IPS-18c (cell line): Measurements from ENCODE around the gene AKAP5.
"Not testable (repeated sequence)": the region's sequence is repeated elsewhere in the genome, so short reads cannot be mapped to it uniquely, and the experiment has no call there.

ENCODE experiments used
- H3K4me3 ChIP-seq: 2 replicates; pipeline ENCODE4 v1.7.0; 2013; ENCODE audit warnings: low read depth, mild to moderate bottlenecking, low read length, moderate library complexity; ENCODE audit not compliant: insufficient read depth
- H3K9me3 ChIP-seq: one replicate; pipeline ENCODE4 v1.6.1; 2013; ENCODE audit warnings: mild to moderate bottlenecking, low read length, moderate library complexity; ENCODE audit not compliant: control insufficient read depth, insufficient read depth

AKAP5 gene

GRCh38 chr14:64509036-64509435 lies 43.7 kb downstream of the AKAP5 start:
- no peak overlapping the region; the same call in 1 of the 2 replicates for H3K4me3 ChIP-seq
- no peaks in the 10 kb centered on the region for H3K9me3 ChIP-seq

DNA sequence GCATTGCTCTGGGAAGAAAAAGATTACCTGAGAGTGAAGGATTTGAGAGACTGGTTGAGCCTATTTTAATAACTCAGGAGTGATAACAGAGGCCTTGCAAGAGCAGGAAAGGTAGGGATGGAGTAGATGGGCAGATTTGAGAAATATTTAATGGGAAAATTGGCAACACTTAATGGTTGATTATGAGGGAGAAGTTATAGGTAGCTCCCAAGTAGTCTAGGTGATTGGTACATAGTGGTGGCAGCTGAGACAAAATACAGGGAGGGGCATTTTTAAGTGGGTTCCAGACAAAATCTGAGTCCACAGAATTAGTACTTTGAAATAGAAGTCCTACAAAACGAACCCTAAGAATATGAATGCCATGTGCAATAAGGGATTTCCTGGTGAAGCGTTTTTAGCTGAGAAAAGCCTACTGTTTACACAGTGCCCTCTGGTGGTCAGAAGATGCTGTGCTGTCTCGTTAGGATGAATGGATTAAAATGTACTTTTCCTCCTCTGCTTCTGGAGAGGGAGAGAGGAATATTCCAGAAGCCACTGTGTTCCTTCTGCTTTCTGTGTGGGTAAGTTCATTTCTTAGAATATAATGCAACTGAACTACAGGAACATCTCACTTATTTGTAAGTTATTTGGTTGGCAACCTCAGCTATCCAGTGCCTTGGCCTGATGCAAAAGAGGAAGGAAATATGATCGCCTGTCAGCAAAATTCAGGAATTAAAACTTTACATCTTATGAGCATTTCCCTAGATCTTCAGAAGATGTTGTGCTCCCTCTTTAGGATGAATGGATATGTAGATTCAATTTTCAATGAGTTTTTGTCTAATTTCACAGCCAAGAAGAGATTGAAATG lies 45.7 kb downstream of the AKAP5 start:
- Histone ChIP-seq H3K9me3 (no peaks in the 10 kb centered on the region), H3K4me3 (no peak overlapping the region)

DNA sequence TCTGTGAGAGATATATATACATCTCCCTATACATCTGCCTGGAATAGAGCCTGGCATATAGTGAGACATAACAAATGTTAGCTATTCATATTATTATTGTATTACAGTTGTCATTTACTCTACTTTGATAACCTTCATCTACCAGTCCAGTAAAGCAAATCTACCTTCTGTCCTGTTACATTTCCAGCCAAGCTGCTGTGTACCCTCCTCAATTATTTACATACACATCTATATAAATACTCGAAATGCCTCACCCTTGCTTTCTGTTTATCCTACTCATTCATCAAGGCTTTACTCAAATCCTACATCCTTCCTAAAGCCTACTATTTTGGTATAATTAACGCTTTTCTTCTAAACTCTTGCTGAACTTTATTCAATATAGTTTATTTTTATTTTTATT lies 48.0 kb downstream of the AKAP5 start:
- Histone ChIP-seq H3K9me3 (no peaks in the 10 kb centered on the region), H3K4me3 (no peak overlapping the region)

- H3K4me3 ChIP-seq, result no peak overlapping the region
- H3K9me3 ChIP-seq, result no peaks in the 10 kb centered on the region
Observed at GRCh38 chr14:64515053-64515452, 49.8 kb downstream of the AKAP5 start.

DNA sequence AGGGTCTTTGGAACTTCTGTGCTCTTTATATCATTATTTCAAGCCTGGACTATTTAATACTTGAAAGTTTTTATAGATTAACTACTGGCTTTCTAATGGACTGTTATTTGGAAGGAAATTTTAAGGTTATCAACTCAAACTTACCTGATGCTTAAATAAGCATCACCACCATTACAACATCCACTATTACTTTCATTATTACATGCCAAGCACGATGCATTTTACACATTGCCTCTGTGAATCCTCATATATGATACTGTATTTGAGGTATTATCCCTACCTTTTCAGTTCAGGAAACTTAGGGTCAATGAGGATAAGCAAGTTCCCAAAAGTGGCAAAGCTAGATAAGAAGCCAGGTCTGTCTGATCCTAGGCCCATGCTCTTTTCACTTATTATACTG lies 51.7 kb downstream of the AKAP5 start:
- Histone ChIP-seq H3K4me3 (no peak overlapping the region), H3K9me3 (no peaks in the 10 kb centered on the region)

DNA sequence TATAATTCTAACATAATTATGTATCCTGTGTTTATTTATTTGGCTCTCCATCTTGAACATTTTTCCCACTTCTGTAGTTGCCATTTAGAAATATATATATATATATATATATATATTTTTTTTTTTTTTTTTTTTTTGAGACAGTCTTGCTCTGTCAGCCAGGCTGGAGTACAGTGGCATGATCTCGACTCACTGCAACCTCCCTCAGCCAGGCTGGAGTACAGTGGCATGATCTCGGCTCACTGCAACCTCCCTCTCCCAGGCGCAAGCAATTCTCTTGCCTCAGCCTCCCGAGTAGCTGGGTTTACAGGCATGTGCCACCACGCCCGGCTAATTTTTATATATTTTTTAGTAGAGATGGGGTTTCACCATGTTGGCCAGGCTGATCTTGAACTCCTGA lies 52.4 kb downstream of the AKAP5 start:
- not testable (repeated sequence) for H3K4me3 ChIP-seq, H3K9me3 ChIP-seq

DNA sequence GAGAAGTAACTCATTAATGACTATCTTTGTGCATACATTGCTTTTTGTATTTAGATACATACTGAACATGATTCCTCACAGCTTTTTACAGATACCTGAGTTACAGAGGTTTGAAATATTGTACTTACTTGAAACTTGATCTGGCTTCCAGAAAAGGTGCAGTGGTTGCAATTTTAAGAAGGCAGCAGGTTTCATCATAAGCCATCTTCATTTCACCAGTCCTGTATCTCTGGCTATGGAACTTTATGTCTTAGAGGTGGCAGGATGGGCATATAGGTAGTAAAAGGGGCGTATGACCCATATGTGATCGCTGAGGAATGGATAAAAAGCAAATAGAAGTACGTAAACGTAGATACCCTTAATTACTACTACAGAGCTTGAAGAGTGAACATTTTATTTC lies 52.9 kb downstream of the AKAP5 start:
- no peak overlapping the region for H3K4me3 ChIP-seq
- H3K9me3 ChIP-seq, result no peaks in the 10 kb centered on the region

- H3K4me3 ChIP-seq, result no peak overlapping the region
Observed at GRCh38 chr14:64520699-64521098, 55.4 kb downstream of the AKAP5 start.

DNA sequence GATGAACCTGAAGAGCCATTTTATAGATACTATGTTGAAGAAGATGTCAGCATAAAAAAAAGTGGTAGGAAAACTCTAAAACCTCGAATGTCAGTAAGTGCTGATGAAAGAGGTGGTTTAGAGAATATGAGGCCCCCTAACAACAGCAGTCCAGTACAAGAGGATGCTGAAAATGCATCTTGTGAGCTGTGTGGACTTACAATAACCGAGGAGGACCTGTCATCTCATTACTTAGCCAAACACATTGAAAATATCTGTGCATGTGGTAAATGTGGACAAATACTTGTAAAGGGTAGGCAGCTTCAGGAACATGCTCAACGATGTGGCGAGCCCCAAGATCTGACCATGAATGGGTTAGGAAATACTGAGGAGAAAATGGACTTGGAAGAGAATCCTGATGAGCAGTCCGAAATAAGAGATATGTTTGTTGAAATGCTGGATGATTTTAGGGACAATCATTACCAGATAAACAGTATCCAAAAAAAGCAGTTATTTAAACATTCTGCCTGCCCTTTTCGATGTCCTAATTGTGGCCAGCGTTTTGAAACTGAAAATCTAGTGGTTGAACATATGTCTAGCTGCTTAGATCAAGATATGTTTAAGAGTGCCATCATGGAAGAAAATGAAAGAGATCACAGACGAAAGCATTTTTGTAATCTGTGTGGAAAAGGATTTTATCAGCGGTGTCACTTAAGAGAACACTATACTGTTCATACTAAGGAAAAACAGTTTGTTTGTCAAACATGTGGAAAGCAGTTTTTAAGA lies 57.5 kb downstream of the AKAP5 start:
- Histone ChIP-seq H3K9me3 (no peaks in the 10 kb centered on the region), H3K4me3 (no peak overlapping the region)

More at GRCh38 chr14:64520699-64521098, 55.4 kb downstream of the AKAP5 start:
- H3K9me3 ChIP-seq, result no peaks in the 10 kb centered on the region
